WTC11 (cell line): ENCODE results near the gene HOXB8.

ENCODE experiments used
- ATF2 ChIP-seq: sonication (generic); formaldehyde crosslinking; IDR thresholded peaks from 2 replicates; pipeline ENCODE4 v1.8.1; 2022; ENCODE audit warnings: low read depth, missing genetic modification reagents, borderline replicate concordance
- CBFB ChIP-seq: sonication (generic); formaldehyde crosslinking; IDR thresholded peaks from 2 replicates; pipeline ENCODE4 v1.8.1; 2022; ENCODE audit warnings: mild to moderate bottlenecking, low read depth, missing genetic modification reagents
- CTCF ChIP-seq: fragments of 200-600 bp; IDR thresholded peaks from 2 replicates; pipeline ENCODE4 v1.8.0; 2022; ENCODE audit warnings: antibody characterized with exemption
- E2F4 ChIP-seq: sonication (generic); formaldehyde crosslinking; IDR thresholded peaks from 2 replicates; pipeline ENCODE4 v1.8.1; 2022; ENCODE audit warnings: low read depth, mild to moderate bottlenecking, moderate library complexity, missing genetic modification reagents, borderline replicate concordance
- HMGXB4 ChIP-seq: sonication (generic); formaldehyde crosslinking; IDR thresholded peaks from 2 replicates; pipeline ENCODE4 v1.8.1; 2023; ENCODE audit warnings: mild to moderate bottlenecking, moderate library complexity, missing genetic modification reagents
- JUN ChIP-seq: sonication (generic); formaldehyde crosslinking; IDR thresholded peaks from 2 replicates; pipeline ENCODE4 v1.8.0; 2023; ENCODE audit warnings: mild to moderate bottlenecking, missing genetic modification reagents
- MAX ChIP-seq: sonication (generic); formaldehyde crosslinking; IDR thresholded peaks from 2 replicates; pipeline ENCODE4 v1.8.0; 2022; ENCODE audit warnings: mild to moderate bottlenecking, missing genetic modification reagents
- STAT6 ChIP-seq: sonication (generic); formaldehyde crosslinking; conservative IDR thresholded peaks from 2 replicates; pipeline ENCODE4 v1.8.1; 2023; ENCODE audit warnings: mild to moderate bottlenecking, low read depth, missing genetic modification reagents, moderate library complexity
- ZBTB43 ChIP-seq: sonication (generic); formaldehyde crosslinking; IDR thresholded peaks from 2 replicates; pipeline ENCODE4 v1.8.1; 2023; ENCODE audit warnings: mild to moderate bottlenecking, missing genetic modification reagents
- ZNF121 ChIP-seq: sonication (generic); formaldehyde crosslinking; IDR thresholded peaks from 2 replicates; pipeline ENCODE4 v1.8.0; 2023; ENCODE audit warnings: missing genetic modification reagents
- ZNF317 ChIP-seq: sonication (generic); formaldehyde crosslinking; IDR thresholded peaks from 2 replicates; pipeline ENCODE4 v1.8.1; 2023; ENCODE audit warnings: low read depth, mild to moderate bottlenecking, moderate library complexity, missing genetic modification reagents, borderline replicate concordance

GRCh38 chr17:48626245-48627117 lies 11.4 kb upstream of the HOXB8 start, which contains the start of gene HOXB9:
- TF ChIP-seq ZNF317 (CRISPR knock-in tag) = no peak
- no peak for TF ChIP-seq CTCF
- TF ChIP-seq ZBTB43 = no peak
- no peak for TF ChIP-seq CBFB (CRISPR knock-in tag)
- TF ChIP-seq STAT6 (CRISPR knock-in tag) = no peak
- no peak for TF ChIP-seq HMGXB4 (CRISPR knock-in tag)
- TF ChIP-seq ZNF121 (CRISPR knock-in tag) = no peak
- no peak for TF ChIP-seq ATF2 (CRISPR knock-in tag)
- TF ChIP-seq MAX = no peak
- TF ChIP-seq E2F4 (CRISPR knock-in tag) = no peak
- TF ChIP-seq JUN (CRISPR knock-in tag) = no peak
